ENCODE results near the gene NAV1.
"Not testable (repeated sequence)": the region's sequence is repeated elsewhere in the genome, so short reads cannot be mapped to it uniquely, and the experiment has no call there.

Gene NAV1

GRCh38 chr1:201565771-201566528, 27.0 kb downstream of the NAV1 start:
- DNase-seq, result no peak

GRCh38 chr1:201566529-201566823, 27.5 kb downstream of the NAV1 start:
- no peak for DNase-seq

- no peak for DNase-seq
These were observed 28.2 kb downstream of the NAV1 start for GRCh38 chr1:201566933-201567801.

- no peak for DNase-seq
These were observed 29.3 kb downstream of the NAV1 start for GRCh38 chr1:201568265-201568664.

- DNase-seq, result no peak
These were observed 29.9 kb downstream of the NAV1 start for GRCh38 chr1:201568859-201569294.

- no peak for DNase-seq
These were observed 31.4 kb downstream of the NAV1 start for GRCh38 chr1:201570181-201570885.

GRCh38 chr1:201570886-201571624, 32.1 kb downstream of the NAV1 start:
- DNase-seq, result no peak

- no peak for DNase-seq
These were observed 34.1 kb downstream of the NAV1 start for GRCh38 chr1:201573030-201573429.

- DNase-seq, result no peak
These were observed 35.0 kb downstream of the NAV1 start for GRCh38 chr1:201573923-201574322.

- DNase-seq, result no peak
These were observed 37.0 kb downstream of the NAV1 start for GRCh38 chr1:201575912-201576311.

GRCh38 chr1:201576914-201577313, 38.0 kb downstream of the NAV1 start:
- DNase-seq, result no peak

GRCh38 chr1:201578008-201578888, 39.3 kb downstream of the NAV1 start:
- DNase-seq, result no peak

GRCh38 chr1:201581371-201581770, 42.4 kb downstream of the NAV1 start:
- DNase-seq, result not testable (repeated sequence)

- DNase-seq, result no peak
These were observed 43.9 kb downstream of the NAV1 start for GRCh38 chr1:201582705-201583442.

- DNase-seq, result no peak
These were observed 44.7 kb downstream of the NAV1 start for GRCh38 chr1:201583663-201584062.

- DNase-seq, result no peak
These were observed 45.7 kb downstream of the NAV1 start for GRCh38 chr1:201584471-201585092.

GRCh38 chr1:201585093-201585483, 46.2 kb downstream of the NAV1 start:
- no peak for DNase-seq

GRCh38 chr1:201585901-201586300, 47.0 kb downstream of the NAV1 start:
- no peak for DNase-seq

GRCh38 chr1:201586806-201587205, 47.9 kb downstream of the NAV1 start:
- DNase-seq, result no peak

GRCh38 chr1:201587729-201588128, 48.8 kb downstream of the NAV1 start:
- DNase-seq, result no peak

All from activated CD4-positive, CD25-positive, alpha-beta regulatory T cell (primary cell).